ENCODE results near the gene AMPH.

AMPH gene

GRCh38 chr7:38628630-38629385 is 2.4 kb downstream of the AMPH start:
- H3K9me2 ChIP-seq (replicated peaks; ENCODE audit: insufficient read depth, low read length) = no peaks in the 10 kb centered on the region
- TF ChIP-seq CTCF (IDR thresholded peaks at IDR 0.05; ENCODE audit: insufficient read depth, low read length, poor library complexity, severe bottlenecking) (no peak), EZH2phosphoT487 (conservative IDR thresholded peaks at IDR 0.05; ENCODE audit: low read length) (no peak)
- no peak overlapping the region for H2AFZ ChIP-seq (ENCODE audit: low read depth, low read length, severe bottlenecking)
- no peak overlapping the region for H3K27ac ChIP-seq (ENCODE audit: low read depth, low read length)
- H3K27me3 ChIP-seq (ENCODE audit: low read length) = no peaks in the 10 kb centered on the region
- H3K9me3 ChIP-seq (ENCODE audit: insufficient read depth, low read length) = peaks cover 10% of the 10 kb centered on the region; the same call in 1 of the 2 replicates
- no peak overlapping the region for H3K4me2 ChIP-seq (ENCODE audit: low read depth, low read length, poor library complexity, severe bottlenecking)
- H4K20me1 ChIP-seq (ENCODE audit: low read depth, low read length) = no peaks in the 10 kb centered on the region
- H3K9ac ChIP-seq (ENCODE audit: low read length) = no peak overlapping the region
- H3F3A ChIP-seq (ENCODE audit: insufficient read depth) = no peaks in the 10 kb centered on the region
- H3K36me3 ChIP-seq (ENCODE audit: low read length) = no peaks in the 10 kb centered on the region
- H3K4me3 ChIP-seq (ENCODE audit: insufficient read depth, low read length, poor library complexity, severe bottlenecking) = no peak overlapping the region
- H3K79me2 ChIP-seq (ENCODE audit: insufficient read depth, low read length) = no peaks in the 10 kb centered on the region

- Histone ChIP-seq H2AFZ (ENCODE audit: low read depth, low read length, severe bottlenecking) (no peak overlapping the region), H3K79me2 (ENCODE audit: insufficient read depth, low read length) (no peaks in the 10 kb centered on the region), H3K4me3 (ENCODE audit: insufficient read depth, low read length, poor library complexity, severe bottlenecking) (no peak overlapping the region), H3K9me2 (replicated peaks; ENCODE audit: insufficient read depth, low read length) (no peaks in the 10 kb centered on the region), H3K9me3 (ENCODE audit: insufficient read depth, low read length) (peaks cover 10% of the 10 kb centered on the region; the same call in 1 of the 2 replicates), H3K36me3 (ENCODE audit: low read length) (no peaks in the 10 kb centered on the region), H3K27ac (ENCODE audit: low read depth, low read length) (no peak overlapping the region), H3K4me2 (ENCODE audit: low read depth, low read length, poor library complexity, severe bottlenecking) (no peak overlapping the region), H3K27me3 (ENCODE audit: low read length) (no peaks in the 10 kb centered on the region), H4K20me1 (ENCODE audit: low read depth, low read length) (no peaks in the 10 kb centered on the region), H3F3A (ENCODE audit: insufficient read depth) (no peaks in the 10 kb centered on the region), H3K9ac (ENCODE audit: low read length) (no peak overlapping the region)
- TF ChIP-seq EZH2phosphoT487 (conservative IDR thresholded peaks at IDR 0.05; ENCODE audit: low read length) = no peak
- TF ChIP-seq CTCF (IDR thresholded peaks at IDR 0.05; ENCODE audit: insufficient read depth, low read length, poor library complexity, severe bottlenecking) = no peak
Observed at GRCh38 chr7:38625866-38626265, 5.3 kb downstream of the AMPH start.

- H3F3A ChIP-seq (ENCODE audit: insufficient read depth) = no peaks in the 10 kb centered on the region
- TF ChIP-seq CTCF (IDR thresholded peaks at IDR 0.05; ENCODE audit: insufficient read depth, low read length, poor library complexity, severe bottlenecking) (no peak), EZH2phosphoT487 (conservative IDR thresholded peaks at IDR 0.05; ENCODE audit: low read length) (no peak)
Observed at GRCh38 chr7:38615665-38616064, 15.5 kb downstream of the AMPH start.

More at GRCh38 chr7:38615665-38616064, 15.5 kb downstream of the AMPH start:
- Histone ChIP-seq H3K27ac (ENCODE audit: low read depth, low read length) (no peak overlapping the region), H4K20me1 (ENCODE audit: low read depth, low read length) (no peaks in the 10 kb centered on the region), H3K4me3 (ENCODE audit: insufficient read depth, low read length, poor library complexity, severe bottlenecking) (no peak overlapping the region), H3K9ac (ENCODE audit: low read length) (no peak overlapping the region), H3K79me2 (ENCODE audit: insufficient read depth, low read length) (no peaks in the 10 kb centered on the region), H3K36me3 (ENCODE audit: low read length) (no peaks in the 10 kb centered on the region), H3K9me2 (replicated peaks; ENCODE audit: insufficient read depth, low read length) (no peaks in the 10 kb centered on the region), H3K9me3 (ENCODE audit: insufficient read depth, low read length) (no peaks in the 10 kb centered on the region), H2AFZ (ENCODE audit: low read depth, low read length, severe bottlenecking) (no peak overlapping the region), H3K27me3 (ENCODE audit: low read length) (0 out of 2 replicates have a peak, but pooled peaks cover 3% of the 10 kb centered on the region), H3K4me2 (ENCODE audit: low read depth, low read length, poor library complexity, severe bottlenecking) (no peak overlapping the region)

All from SU-DHL-6 (cell line).